GM23338 (cell line): ENCODE results near the gene NPTXR.

Experiments
- CTCF ChIP-seq, 2 experiments: fragments of 200-600 bp in 1 of 2; sonication (generic) in 1 of 2; conservative IDR thresholded peaks; 2 replicates each; pipeline versions ENCODE4 v1.5.1 to v1.6.1; 2016 to 2017; ENCODE audit warnings: antibody characterized with exemption in 2 of 2, low read depth in 2 of 2, mild to moderate bottlenecking in 2 of 2, moderate library complexity in 1 of 2
- REST ChIP-seq: IDR thresholded peaks from one replicate; pipeline ENCODE4 v1.6.1; 2018; ENCODE audit warnings: antibody characterized with exemption; ENCODE audit not compliant: unreplicated experiment

GRCh38 chr22:38878001-38878400 lies 34.2 kb upstream of the NPTXR start:
- no peak for TF ChIP-seq CTCF (conservative IDR thresholded peaks at IDR 0.05; ENCODE audit: low read depth in 2 of 2)
- TF ChIP-seq REST: no peak
